ENCODE results near the gene KIFC3.
"Not testable (repeated sequence)": the region's sequence is repeated elsewhere in the genome, so short reads cannot be mapped to it uniquely, and the experiment has no call there.

KIFC3 gene

DNA sequence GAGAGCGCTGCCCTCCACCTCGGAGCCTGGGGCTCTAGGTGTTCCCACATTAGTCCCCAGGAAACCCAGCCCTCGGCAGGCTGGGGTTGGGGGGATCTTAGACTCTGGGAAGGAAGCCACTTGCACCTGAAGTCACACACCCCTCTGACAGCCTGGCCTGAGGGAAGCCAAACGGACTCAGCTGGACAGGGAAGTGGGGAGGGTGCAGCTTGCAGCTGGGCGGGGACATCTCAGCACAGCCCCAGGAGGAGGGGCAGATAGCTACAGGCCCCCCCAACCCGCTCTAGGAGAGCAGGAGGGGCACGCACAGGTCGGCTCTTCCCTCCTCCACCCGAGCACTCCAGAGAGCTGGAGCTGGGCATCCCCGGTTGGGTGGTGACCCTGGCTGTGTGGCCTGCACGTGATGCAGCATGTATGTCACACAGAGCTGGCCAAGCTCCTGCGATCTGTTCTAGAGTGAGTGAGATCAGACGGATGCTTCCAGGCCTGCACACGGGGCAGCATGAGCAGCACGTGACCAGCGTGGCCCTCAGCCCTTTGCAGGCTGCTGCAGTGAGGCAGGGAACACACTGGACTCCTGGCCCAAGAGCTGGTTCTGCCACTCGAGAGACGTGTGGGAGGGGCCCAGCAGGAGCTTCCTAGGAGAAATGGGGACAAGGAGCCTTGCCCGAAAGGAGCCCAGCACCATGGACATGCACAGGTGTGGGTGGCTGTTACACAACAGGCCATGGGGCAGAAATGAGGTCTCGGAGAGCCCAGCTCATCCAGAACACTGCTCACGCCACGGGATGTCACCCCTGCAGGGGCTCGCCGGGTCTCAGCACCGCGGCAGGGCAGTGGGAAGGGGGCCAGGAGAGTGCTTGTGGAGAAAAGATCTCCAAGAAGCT, 15.4 kb downstream of the KIFC3 start:
- no peak for DNase-seq (ENCODE audit: low read depth)

GRCh38 chr16:57785924-57786323, 16.4 kb downstream of the KIFC3 start:
- DNase-seq (ENCODE audit: low read depth): no peak

GRCh38 chr16:57785385-57785784, 16.9 kb downstream of the KIFC3 start:
- DNase-seq (ENCODE audit: low read depth): no peak

DNA sequence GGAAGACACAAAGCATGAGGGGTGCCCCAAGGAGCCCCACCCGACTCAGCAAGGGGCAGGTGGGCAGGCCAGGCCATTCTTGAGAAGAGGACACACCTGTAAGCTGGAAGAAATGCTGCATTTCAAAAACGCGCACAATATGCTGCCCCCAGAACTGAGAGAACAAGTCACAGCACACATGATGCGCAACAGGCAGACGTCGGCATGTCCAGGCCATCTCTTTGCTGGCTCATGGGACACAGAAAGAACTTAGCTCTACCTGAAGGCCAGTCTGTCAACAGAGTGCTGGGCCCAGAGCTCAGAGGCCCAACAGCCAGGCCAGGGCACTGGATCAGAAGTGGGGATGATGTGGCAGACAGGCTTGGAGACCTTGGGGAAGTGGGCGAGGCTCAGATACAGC, 18.0 kb downstream of the KIFC3 start:
- DNase-seq (ENCODE audit: low read depth): no peak

DNA sequence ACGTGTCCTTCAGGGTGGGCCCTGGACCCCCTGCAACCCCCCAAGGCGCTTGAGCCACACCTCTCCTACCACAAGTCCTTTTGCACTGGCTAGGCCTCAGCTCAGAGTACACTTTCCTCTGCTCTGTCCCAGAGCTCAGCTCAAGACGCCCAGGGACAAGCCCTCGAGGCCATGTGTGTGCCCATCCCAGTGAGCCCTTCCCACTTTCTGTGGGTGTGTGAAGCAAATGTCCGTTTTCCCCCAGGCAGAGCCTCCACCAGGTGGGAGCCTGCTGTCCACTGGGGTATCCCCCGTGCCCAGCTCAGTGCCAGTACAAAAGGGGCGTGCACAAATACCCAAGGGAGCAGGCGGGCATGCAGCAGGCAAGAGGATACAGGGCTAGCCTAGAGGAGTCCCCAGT, 18.4 kb downstream of the KIFC3 start:
- no peak for DNase-seq (ENCODE audit: low read depth)

DNA sequence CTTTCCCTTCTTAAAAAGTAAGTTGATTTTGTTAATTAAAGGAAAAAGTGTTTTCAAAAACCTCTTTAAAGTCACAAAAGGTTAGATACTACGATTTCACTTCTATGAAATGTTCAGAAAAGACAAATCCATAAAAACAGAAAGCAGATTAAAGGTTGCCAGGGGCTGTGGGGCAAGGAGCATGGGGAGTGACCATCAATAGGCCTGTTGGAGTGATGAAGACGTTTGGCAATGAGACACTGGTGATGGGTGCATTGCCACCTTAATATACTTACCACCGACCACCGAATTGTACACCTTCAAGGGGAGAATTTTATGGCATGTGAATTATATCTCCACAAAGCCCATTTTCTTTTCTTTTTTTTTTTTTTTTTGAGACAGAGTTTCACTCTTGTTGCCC, 19.2 kb downstream of the KIFC3 start:
- DNase-seq (ENCODE audit: low read depth): no peak

- not testable (repeated sequence) for DNase-seq (ENCODE audit: low read depth)
Measured at GRCh38 chr16:57782607-57783055, 19.7 kb downstream of the KIFC3 start.

- no peak for DNase-seq (ENCODE audit: low read depth)
Measured at GRCh38 chr16:57781741-57782606, 20.3 kb downstream of the KIFC3 start.

GRCh38 chr16:57781349-57781740, 20.9 kb downstream of the KIFC3 start:
- no peak for DNase-seq (ENCODE audit: low read depth)

DNA sequence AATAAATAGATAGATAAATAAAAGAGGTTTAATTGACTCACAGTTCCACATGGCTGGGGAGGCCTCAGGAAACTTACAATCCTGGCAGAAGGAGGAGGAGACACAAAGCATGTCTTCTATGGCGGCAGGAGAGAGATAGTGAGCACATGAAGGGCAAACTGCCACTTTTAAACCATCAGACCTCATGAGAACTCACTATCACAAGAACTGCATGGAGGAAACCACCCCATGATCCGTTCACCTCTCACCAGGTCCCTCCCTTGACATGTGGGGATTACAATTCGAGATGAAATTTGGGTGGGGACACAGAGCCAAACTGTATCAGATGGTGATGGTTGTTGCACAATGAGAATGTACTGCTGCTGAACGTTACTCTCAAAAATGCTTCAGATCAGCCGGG, 22.5 kb downstream of the KIFC3 start:
- DNase-seq (ENCODE audit: low read depth): not testable (repeated sequence)

DNA sequence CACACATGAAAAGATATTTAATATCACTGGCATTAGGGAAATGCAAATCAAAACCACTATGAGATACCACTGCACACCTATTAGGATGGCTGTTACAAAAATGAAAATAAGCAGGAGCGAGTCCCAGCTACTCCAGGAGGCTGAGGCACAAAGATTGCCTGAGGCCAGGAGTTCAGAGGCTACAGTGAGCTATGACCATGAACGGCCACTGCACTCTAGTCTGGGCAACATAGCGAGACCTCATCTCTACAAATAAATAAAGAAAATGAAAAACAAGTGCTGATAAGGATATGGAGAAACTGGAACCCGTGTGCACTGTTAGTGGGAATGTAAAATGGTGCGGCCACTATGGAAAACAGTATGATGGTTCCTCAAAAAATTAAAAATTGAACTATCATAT, 23.6 kb downstream of the KIFC3 start:
- DNase-seq (ENCODE audit: low read depth): no peak

DNA sequence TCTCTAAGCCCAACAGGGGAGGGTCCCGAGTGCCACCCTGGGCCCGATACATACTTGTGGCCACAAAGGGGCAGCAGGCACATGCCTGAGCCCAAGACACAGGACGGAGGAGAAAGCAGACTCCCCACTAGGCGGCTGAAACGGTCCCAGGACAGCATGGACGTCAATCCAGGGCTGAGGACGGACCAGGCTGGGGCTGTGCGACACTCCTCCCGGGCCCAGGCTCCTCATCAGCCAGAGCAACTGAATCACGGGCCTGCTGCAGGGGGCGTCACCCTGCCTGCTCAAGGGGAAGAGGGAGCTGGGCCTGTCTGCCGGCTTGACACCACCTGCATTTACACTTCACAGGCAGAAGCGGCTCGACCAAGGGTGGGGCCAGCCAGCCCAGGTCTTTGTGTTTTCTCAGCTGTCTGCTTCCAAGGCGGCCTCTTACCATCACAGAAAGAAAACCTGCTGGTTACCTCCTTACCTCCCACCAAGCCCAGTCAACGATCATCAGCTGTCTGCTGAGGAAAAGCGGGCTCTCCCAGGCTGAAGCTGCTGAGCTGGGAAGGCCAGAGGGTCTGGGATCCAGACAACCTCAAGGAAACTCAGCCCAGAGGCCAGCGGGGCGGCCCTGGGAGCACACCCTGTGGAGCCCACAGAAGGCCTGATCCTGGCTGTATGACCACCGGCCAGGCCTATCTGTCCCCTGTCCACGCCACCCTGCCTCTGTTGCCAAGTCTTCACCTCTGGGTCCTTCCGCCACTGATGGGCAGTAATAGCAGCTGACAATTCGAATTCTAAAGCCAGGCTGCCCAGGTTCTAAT, 26.4 kb downstream of the KIFC3 start:
- DNase-seq (ENCODE audit: low read depth): no peak

DNA sequence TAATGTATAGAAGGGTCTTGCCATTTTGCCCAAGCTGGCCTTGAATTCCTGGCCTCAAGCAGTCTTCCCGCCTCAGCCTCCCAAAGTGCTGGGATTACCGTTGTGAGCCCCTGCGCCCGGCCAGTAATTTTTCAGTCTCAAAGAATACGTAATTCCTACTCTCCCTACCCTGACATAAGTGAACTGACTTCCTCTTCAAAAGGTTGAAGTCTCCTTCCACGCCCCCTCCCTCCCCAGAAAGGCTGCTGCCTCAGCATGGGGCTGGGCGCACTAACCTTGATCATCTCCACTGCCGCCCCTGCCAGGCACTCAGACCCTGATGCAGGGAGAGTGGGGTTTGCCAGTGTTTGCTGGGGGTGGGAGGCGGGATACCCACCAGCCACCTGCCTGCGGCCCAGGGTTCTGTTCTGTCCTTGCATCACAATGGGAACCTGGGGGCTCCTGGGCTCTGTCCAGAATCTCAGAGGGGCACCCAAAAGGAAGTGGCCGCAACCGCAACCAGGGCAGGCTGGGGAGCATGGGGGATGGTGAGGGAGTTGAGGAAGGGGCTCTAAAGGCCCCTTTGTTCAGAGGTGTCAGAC, 27.5 kb downstream of the KIFC3 start:
- no peak for DNase-seq (ENCODE audit: low read depth)

GRCh38 chr16:57773655-57774295, 28.5 kb downstream of the KIFC3 start:
- DNase-seq (ENCODE audit: low read depth): no peak

DNA sequence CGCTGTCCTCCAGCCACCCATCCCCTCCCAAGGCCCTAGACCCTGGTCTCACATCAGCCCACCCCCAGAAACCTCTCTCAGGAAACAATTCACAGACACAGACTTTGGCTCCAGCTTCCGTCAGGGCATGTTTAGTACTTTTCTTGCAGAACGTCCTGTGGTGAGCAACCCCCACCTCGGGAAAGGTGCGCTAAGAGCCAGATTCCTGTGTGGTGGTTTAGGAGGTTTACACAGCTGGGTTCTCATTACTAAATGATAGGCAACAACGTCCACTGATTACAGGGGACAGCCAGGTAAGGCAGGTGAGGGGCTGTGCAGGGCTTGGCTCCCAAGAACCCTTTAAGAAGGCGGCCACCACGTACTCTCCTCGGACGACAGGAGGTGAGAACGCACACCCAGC, 29.3 kb downstream of the KIFC3 start:
- no peak for DNase-seq (ENCODE audit: low read depth)

- DNase-seq (ENCODE audit: low read depth): no peak
Measured at GRCh38 chr16:57771141-57771785, 31.0 kb downstream of the KIFC3 start.

DNA sequence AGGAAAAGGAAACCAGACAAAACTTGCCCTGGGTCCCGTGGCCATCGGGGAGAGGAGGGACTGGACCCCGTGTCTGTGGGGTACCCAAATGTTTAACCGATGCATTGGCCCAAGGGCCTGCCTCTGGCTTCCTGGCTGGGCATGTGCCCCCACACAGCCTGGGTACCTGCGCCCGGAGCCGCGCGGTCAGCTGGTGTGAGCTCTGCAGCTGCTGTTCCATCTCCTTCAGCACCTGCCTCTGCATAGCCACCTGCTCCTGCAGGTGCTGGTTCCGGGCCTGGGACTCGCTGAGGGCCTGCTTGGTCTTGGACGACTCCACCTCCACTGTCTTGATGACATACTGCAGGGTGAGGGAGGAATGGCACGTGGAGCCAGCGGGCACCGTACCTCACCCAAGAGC, 31.9 kb downstream of the KIFC3 start:
- no peak for DNase-seq (ENCODE audit: low read depth)

GRCh38 chr16:57769541-57770145, 32.6 kb downstream of the KIFC3 start:
- no peak for DNase-seq (ENCODE audit: low read depth)

GRCh38 chr16:57766714-57767348, 35.5 kb downstream of the KIFC3 start:
- DNase-seq (ENCODE audit: low read depth): no peak

Measured in fibroblast of the conjunctiva (primary cell).